GM21825 (cell line): ENCODE results near the gene EPB41L4A.

Experiments
- ATAC-seq: cut with Tn5 transposase; IDR thresholded peaks from one replicate; pipeline ENCODE4 v1.9.1; 2021; ENCODE audit warnings: mild to moderate bottlenecking, moderate library complexity; ENCODE audit not compliant: unreplicated experiment

Gene EPB41L4A

DNA sequence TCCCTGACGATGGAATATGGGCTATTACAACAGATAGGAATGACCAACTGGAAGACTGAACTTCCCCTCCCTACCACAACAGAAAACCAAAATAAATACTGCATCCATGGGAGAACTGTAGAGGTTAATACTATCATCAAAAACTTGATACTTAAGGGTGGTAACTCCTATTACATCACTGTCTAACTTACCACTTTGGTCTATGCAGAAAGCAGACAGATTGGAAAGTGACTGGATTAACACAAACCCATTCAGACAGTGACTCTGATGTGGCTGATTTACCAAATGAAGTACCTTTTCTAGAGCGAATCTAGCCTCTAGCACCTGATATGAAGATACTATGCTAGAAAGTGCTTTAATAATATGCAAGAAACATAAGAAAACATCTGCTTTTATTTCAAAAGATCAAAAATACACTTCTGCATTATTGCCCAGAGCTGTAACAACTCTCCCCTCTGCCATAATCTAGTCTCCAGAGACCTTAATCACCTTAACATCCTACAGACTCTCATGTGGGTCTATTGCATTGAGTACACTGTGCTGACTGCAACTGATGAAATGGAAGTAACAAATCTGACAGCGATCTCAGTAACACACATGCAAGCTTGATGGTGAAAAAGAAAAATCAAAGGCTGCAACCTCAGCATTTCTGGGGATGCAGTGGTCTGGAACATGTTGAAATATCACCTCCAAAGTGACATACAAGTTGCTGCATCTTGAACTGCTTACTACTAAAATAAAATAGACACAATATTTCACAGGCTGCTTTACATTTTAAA, 62.7 kb downstream of the EPB41L4A start:
- ATAC-seq, result no peak

DNA sequence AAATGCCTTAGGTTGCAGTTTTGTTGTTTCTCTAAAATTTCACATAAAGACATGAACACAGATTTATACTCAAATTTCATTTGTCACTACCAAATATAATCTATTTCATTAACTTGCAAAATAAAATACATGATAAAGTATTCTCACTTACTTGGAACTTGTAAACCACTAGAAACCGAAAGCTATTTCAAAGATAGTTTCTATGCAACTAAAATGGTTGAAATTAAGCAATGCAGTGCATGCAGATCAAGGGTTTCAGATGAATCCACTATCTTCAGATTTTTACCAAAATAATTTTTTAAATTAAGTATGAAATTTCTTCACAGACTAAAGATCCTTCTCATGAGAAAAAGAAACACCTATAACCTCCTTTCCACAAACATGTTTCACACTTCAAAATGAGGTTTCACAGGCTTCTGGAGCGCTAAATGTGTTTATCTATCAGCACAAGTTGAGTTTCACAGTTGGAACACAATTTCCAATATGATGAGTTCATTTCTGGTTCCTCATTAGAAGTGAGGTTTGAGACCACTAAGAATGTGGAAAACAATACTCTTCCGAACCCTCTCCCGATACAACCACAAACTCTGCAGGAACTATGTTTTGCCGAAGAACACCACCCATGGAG, 63.9 kb downstream of the EPB41L4A start:
- no peak for ATAC-seq

DNA sequence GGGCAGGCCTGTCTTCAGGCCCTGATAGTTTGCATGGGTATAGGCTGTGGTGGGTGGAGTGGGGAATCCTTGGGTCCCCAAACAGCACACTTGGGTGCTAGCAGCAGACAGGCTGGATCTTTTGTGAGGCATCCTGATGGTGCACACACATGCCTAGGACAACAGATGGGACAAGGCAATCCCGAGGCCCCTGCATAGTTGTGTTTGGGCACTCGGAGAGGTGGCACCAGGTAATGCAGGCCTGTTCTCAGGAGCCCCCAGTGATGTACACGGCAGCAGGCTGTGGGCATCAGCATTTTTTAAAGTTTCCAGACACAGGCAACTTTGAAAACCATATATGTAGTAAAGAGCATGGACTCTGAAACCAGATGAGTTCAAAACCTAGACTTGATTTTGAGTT, 65.4 kb downstream of the EPB41L4A start:
- ATAC-seq, result no peak

DNA sequence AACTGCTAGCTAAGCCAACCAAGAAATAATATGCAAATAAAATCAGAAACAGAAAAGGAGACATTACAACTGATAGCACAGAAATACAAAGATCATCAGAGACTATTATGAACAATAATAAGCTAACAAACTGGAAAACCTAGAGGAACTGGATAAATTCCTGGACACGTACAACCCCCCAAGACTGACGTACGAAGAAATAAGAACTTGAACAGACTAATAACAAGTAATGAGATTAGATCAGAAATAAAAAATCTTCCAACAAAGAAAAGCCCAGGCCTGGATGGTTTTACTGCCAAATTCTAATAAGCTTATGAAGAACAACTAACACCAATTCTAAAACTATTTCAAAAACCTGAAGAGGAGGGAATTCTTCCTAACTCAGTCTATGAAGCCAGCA, 67.9 kb downstream of the EPB41L4A start:
- ATAC-seq, result no peak

DNA sequence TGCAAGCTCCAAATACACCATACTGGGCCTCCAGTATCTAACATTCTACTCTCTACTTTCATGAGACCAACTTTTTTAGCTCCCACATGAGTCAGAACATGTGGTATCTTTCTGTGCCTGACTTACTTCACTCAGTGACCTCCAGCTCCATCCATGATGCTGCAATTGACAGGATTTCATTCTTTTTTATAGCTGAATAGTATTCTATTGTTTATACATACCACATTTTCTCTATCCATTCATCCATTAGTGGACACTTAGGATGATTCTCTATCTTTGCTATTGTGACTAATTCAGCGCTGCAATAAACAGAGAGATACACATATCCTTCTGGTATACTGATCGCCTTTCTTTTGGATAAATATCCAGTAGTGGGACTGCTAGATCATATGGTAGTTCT, 68.5 kb downstream of the EPB41L4A start:
- no peak for ATAC-seq

DNA sequence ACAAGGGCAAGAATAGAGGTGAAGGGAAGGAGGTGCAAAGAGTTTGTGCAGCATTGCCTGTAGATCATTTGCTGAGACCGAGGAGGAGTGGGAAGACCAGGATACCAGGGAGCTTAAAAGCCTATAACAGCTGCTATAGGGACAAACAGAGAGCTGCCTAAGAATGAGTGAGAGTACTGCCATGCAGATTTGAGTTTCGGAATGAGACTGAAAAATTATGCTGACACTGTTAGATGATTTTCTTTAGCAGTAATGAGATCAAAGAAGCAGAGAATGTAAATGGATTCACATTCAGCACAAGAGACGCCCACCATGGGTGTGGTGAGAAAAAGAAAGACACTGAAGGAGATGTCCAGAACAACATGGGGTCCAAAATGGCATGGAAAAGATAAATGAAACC, 69.7 kb downstream of the EPB41L4A start:
- no peak for ATAC-seq

DNA sequence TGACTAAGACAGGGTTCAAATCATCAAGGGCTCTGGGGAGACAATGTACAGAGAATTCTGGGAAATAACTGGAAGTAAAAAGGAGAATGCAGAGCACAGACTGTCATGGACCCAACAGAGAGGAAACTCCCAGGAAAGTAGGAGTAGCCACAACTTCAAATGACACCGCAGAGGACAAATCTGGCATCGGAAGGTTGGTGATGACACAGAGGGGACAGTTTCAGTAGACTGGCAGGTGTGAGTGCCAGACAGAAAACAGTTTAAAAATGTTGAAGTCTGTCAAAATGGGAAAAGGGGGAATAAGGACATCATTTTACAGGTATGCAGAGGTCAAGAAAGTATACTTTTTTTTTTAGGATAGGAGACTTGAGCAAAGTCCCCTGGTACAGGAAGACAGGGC, 70.2 kb downstream of the EPB41L4A start:
- ATAC-seq, result no peak

DNA sequence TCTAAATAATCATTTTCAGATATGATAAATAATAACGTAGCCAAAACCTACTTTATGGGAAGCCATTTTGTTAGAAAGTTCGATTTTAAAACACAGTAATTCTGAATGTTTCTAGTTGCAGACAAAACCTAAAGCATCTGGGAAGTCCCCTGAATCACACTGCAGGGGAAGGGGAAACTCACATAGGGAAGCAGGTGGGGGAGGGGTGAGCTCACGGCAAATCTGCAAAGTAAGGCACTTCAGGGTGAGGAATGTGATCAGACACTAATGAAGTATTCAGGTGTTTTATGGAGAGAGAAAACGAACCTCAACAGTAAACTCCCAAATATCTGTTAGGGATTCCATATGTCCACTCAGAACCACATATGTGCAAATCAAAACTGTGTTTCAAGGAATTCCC, 70.7 kb downstream of the EPB41L4A start:
- ATAC-seq, result no peak

DNA sequence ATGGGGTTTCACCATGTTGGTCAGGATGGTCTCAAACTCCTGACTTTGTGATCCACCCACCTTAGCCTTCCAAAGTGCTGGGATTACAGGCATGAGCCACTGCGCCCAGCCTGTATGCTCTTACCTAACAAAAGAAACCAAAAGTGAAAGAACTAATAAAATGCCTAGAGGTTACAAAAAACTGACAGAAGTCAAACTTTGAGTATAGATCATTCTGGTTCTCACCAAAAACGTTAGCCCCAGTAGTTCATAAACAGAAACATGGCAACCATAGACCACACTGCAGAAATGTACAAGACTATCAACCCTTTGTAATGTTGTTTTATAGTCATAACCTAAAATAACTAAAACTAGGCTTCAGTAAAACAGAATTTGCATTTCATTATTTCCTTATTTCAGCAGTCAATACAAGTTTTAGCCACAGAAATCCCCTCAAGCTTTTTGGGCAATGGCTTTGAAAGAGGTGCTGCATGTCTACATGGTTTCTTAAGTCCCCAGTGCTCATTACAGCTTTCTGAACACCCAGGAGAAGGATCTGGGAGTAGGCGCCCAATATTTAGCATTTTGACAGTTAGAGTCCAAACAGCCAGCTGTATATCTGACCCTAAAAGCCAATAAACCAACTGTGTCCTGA, 72.5 kb downstream of the EPB41L4A start:
- peak; percentile 49 for ATAC-seq

DNA sequence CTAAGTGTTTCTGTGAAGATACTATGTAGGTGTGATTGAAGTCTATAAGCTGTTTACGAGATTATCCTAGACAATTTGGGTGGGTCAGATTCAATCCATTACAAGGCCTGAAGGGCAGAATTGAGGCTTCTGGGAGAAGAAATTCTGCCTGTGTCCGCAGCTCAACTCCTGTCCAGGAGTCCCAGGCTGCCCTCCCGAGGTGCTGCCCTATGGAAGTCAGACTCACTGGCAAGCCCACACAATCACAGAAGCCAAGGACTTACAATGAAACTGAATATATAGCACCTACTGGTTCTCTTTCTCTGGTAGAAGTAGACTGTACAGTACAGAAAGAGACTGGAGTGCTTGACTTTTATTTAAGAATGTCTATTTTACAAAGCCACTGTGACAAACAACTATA, 74.5 kb downstream of the EPB41L4A start:
- ATAC-seq, result no peak

DNA sequence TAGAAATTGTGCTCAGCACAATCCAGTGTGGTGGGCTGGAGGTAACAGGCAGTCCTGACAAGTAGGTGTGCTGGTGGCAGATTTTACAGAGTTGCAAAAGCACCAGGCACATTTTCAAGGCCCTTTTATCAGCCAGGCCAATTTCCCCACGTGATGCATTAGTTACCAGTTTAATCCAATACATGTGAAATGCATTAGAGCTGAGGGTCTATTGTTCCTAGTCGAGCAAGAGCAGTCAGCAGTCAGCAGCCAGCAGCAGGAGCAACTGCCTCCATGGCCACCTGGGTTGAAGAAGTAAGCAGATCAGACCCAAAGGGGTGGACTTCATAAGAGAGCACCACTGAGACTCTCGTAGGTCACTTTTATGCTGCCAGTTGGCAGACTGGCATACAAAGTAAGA, 76.7 kb downstream of the EPB41L4A start:
- ATAC-seq, result no peak

DNA sequence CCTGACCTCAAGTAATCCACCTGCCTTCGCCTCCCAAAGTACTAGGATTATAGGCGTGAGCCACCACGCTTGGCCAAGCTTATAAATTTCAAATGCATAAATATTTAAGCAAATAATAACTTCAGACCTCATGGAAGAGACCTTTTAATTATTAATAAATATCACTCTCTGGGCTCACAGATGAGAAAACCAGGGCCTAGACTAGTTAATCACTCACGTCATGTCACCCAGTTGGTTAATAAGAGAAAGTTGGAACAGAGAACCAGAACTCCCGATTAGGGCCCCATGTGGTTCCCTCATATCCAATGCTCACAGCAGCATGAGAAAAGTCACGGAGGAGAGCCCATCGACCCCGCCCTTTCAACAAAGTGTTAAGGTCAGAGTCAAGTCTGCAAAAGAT, 79.3 kb downstream of the EPB41L4A start:
- no peak for ATAC-seq

DNA sequence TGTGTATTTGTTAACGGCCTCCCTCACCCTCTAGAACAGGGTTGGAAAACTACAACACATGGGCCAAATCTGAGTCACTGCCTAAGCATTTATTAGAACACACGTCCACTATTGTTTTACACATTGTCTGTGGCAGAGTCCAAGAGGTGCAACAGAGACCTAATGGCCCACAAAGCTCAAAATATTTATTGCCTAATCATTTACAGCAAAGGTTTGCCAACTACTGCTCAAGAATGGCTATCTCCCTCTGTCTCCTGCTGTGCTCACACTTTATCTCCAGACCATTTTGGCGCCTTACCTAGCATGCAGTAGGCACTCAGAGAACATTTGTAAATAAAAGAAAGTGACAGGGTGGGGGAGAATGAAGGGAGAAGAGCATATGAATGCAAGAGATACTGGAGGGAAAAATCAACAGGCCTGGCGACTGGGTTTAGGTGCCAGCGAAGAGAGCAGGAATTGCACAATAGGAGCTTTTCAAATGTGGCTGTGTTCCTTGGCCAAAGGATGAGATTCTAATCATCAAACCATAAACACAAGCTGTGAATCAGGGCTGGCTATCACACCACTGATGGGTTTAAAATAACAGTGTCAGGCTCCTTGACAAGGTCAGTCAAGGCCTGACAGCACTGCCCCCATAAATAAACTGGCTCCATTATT, 80.3 kb downstream of the EPB41L4A start:
- ATAC-seq, result no peak

DNA sequence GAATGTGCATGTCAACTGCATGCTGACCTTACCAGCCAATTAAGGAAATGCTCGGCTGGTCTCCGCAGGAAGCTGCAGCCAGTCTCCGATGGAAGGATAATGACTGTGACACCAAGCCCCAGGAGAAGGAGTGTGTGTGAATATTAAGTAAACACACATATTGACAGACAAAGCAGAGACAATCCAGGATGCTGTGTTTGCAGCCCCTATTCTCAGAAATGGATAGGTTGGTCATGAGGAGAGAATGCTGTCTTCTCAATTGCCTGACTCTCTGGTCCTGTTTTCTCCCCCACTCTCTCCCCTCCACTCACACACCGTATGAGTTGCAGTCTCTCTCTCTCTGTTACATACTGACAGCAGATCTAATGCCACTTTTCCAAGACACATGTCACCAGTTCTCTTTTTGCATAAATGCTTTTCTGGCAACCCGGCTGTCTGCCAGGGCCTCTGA, 85.7 kb downstream of the EPB41L4A start:
- ATAC-seq, result no peak

DNA sequence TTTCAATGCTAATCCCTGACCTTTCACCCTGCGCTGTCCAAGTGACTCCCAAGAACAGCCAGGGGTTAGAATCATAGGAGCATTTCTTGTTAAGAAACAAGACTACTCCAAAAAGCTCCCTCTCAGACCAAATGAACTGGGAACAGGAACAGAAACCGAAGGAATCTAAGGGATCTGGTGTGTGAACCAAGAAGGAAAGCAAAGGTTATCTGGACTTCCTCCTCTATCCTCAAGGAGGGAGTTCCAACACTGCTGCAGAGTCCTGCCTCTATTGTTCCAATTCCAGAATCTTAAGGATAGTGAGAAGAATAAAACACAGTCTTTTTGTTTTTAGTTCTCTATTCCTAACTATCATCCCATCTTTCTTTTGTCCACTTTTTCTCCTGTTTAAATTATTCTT, 87.2 kb downstream of the EPB41L4A start:
- no peak for ATAC-seq

DNA sequence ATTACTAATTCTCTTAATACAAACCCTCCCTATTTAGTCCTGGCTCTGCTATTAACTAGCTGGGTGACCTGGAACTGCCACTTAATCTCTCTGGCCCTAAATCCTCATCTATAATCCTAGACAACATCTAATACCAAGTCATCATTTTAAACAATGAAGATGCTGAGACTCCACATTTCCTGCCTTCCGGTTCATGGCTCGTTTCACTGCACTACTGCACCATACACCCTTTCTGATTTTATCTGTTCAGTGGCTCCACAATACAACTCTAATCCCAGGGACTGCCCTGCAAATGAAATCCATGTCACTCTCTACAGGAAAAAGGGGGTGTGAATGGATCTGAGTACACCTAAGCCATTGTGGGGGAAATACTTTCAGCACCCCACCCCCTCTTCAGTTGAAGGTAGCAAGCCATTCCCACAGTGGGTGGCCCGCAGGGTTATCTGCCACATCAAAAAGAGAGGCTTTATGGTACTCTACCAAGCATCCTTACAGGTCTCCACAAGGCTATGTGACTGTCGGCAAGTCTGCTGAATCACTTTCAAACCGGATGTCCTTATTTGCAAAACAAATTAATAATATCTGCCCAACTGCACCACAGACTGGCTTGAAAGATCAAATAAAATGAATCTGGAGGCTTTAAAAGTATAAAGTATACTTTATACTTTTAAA, 89.5 kb downstream of the EPB41L4A start:
- peak; percentile 97 for ATAC-seq

DNA sequence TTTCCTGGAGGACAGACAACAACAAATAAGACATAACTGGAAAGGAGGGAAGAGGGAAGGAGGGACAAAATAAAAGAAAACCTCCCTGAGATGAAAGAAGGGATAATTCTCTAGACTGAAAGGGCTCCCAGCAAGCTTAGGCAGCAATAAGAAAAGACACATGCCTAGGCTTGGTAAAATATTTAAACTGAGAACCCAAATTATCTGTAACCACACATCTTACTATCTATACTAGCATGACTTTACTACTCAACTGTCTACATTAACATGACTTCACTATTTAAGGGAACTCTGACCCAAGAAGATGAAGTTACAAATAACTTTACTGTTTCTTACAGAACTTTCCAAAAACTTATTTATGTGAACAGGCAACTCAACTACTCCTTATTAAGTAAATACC, 95.9 kb downstream of the EPB41L4A start:
- no peak for ATAC-seq

DNA sequence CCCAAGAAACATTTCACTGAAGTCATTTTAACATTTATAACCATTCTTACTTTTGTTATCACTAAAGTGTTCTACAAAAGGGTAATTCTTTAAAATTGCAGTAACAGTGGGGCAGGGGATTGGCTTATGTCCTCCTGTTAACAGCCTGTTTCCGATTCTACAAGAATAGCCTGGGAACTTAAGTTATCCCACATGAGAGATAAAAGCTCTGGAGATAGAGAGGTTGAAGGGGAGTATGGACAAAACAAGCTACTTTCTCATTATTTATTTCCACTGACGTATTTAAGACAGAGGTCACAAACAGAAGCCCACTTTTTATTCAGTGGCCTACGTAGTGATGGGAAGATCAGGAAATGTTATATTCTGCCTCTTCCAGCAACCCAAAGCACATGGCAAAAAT, 98.7 kb downstream of the EPB41L4A start:
- no peak for ATAC-seq

DNA sequence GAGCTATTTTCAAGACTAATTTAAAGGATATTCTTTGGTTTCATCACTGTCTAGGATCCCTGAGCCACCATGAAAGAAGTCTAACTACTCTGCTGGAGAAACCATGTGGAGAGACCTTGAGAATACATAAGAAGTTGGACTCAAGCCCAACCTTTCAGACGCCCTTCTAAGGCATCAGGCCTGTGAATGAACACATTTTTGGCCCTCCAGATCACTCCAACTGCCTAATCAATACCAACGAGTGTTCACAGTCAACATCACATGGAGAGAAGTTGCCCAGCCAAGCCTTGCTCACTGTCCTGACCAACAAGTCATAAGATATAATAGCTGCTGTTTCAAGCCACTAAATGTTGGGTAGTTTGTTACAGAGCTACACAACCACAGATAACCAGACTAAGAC, 100.7 kb downstream of the EPB41L4A start:
- ATAC-seq, result no peak

DNA sequence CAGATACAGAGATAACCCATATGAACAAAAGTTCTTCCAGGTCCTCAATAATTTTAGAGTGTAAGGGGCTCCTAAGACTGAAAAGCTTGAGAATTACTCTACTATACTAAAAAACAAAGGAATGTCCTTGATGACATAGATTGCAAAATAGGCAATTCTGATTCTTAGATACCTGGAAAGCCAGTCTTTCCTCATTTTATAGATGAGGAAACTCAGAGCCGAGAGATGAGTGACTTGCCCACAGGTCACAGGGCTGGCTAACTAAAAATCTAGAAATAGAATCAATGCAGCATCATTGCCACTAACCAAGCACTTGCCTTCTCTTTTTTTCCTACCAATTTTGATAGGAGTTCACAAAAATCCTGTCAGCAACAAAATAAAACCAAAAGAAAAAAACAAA, 101.2 kb downstream of the EPB41L4A start:
- ATAC-seq, result no peak

DNA sequence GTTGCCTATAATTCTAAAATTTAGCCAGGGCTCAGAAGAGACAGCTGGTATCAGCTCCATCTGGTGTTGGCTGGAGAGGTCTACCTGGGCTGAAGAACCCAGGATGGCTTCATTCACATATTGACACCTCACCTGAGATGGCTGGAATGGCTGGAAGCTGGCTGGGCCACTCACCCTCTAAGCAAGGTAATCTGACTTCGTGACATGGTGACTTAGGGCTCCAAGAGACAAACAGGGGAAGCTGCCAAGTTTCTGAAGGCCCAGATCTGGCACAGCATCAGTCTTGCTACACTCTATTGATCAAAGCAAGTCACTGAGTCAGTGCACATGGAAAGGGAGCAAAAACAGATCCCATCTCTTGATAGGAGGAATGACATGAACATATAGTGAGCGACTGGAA, 102.3 kb downstream of the EPB41L4A start:
- no peak for ATAC-seq
